ENCODE data around the gene FAM83C.

GRCh38 chr20:35284267-35284991, 7.8 kb downstream of the FAM83C start, which contains the start of gene EIF6:
- TF ChIP-seq POLR2AphosphoS5 (IDR thresholded peaks at IDR 0.05; ENCODE audit: low read depth, low read length) = peak; percentile 86
- peak; percentile 79; the same call in 1 of the 2 replicates for TF ChIP-seq TAF1 (IDR thresholded peaks at IDR 0.05; ENCODE audit: borderline replicate concordance, low read depth, low read length)

All from GM12892 (cell line).